ENCODE data around the gene PCLO.
A peak's percentile ranks its signal among the peaks of the same experiment; 100 is the strongest.

The PCLO gene

GRCh38 chr7:82865856-82866255 lies 296.8 kb downstream of the PCLO start:
- no peak for ATAC-seq (ENCODE audit: low read depth)
- H3K9me3 ChIP-seq (ENCODE audit: severe bottlenecking): no peaks in the 10 kb centered on the region

DNA sequence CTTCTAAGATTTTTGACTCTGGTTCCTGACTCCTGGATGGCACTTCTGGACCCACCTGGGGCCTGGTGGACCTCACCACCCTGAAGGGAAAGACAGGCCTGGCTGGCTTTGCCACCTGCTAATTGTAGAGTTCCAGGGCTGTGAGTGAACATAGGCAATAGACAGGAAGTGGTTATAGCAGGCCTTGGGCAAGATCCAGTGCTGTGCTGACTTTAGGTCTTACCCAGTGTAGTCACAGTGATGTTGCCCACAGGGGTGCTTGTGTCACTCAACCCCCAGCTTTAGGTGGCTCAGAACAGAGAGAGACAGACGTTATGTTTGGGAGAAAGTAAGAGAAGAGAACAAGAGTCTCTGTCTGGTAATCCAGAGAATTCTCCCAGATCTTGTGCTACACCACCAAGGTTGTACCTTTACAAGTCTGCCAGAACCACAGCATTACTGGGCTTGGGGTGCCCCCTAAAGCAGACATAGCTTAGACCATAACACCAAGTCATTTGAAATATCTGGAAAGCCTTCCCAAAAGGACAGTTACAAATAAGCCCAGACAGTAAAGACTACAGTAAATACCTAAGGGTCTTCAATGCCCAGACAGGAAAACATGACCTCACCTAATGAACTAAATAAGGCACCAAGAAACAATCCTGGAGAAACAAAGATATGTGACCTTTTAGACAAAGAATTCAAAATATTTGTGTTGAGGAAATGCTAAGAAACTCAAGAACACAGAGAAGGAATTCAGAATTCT lies 303.4 kb downstream of the PCLO start:
- DNase-seq (ENCODE audit: low spot score): no peak
- Histone ChIP-seq H3K27ac (ENCODE audit: poor library complexity, severe bottlenecking) (no peak overlapping the region), H3K36me3 (ENCODE audit: low read depth) (no peaks in the 10 kb centered on the region), H3K9me3 (ENCODE audit: severe bottlenecking) (no peaks in the 10 kb centered on the region), H3K27me3 (ENCODE audit: insufficient read depth, poor library complexity, severe bottlenecking) (no peaks in the 10 kb centered on the region), H3K4me3 (ENCODE audit: severe bottlenecking) (no peak overlapping the region), H3K4me1 (ENCODE audit: insufficient read depth, poor library complexity, severe bottlenecking) (no peaks in the 10 kb centered on the region)
- ATAC-seq (ENCODE audit: low read depth): peak; percentile 49; the same call in 1 of the 3 replicates
- TF ChIP-seq, protein P1, sequence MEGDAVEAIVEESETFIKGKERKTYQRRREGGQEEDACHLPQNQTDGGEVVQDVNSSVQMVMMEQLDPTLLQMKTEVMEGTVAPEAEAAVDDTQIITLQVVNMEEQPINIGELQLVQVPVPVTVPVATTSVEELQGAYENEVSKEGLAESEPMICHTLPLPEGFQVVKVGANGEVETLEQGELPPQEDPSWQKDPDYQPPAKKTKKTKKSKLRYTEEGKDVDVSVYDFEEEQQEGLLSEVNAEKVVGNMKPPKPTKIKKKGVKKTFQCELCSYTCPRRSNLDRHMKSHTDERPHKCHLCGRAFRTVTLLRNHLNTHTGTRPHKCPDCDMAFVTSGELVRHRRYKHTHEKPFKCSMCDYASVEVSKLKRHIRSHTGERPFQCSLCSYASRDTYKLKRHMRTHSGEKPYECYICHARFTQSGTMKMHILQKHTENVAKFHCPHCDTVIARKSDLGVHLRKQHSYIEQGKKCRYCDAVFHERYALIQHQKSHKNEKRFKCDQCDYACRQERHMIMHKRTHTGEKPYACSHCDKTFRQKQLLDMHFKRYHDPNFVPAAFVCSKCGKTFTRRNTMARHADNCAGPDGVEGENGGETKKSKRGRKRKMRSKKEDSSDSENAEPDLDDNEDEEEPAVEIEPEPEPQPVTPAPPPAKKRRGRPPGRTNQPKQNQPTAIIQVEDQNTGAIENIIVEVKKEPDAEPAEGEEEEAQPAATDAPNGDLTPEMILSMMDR (IDR thresholded peaks at IDR 0.05; ENCODE audit: poor library complexity, severe bottlenecking): no peak

More at GRCh38 chr7:82865856-82866255, 296.8 kb downstream of the PCLO start:
- no peak for DNase-seq (ENCODE audit: low spot score)
- Histone ChIP-seq H3K27ac (ENCODE audit: poor library complexity, severe bottlenecking) (no peak overlapping the region), H3K4me1 (ENCODE audit: insufficient read depth, poor library complexity, severe bottlenecking) (no peaks in the 10 kb centered on the region), H3K27me3 (ENCODE audit: insufficient read depth, poor library complexity, severe bottlenecking) (no peaks in the 10 kb centered on the region), H3K36me3 (ENCODE audit: low read depth) (no peaks in the 10 kb centered on the region), H3K4me3 (ENCODE audit: severe bottlenecking) (no peak overlapping the region)
- TF ChIP-seq, protein P1 (IDR thresholded peaks at IDR 0.05; ENCODE audit: poor library complexity, severe bottlenecking): no peak

DNA sequence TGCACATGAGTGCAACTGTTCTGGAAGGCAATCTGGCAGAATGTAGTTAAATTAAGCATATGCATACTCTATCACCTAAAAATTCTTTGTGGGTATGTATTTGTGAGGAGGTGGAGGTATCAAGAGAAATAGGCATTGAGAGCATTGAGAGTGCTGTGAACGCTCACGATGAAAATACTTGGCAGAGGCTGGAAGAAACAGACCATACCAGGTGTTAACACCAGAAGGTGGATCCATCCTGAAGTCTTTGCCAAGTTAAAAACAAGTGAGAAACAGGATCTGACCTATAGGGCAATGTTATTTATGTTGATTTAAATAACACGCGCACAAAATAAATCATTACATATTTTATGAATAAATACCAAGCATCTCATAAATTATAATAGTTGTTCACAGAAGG lies 311.6 kb downstream of the PCLO start:
- H3K9me3 ChIP-seq (ENCODE audit: severe bottlenecking): no peaks in the 10 kb centered on the region
- DNase-seq (ENCODE audit: low spot score) (no peak), ATAC-seq (ENCODE audit: low read depth) (no peak)
- H3K27me3 ChIP-seq (ENCODE audit: insufficient read depth, poor library complexity, severe bottlenecking): no peaks in the 10 kb centered on the region
- no peaks in the 10 kb centered on the region for H3K4me1 ChIP-seq (ENCODE audit: insufficient read depth, poor library complexity, severe bottlenecking)
- H3K36me3 ChIP-seq (ENCODE audit: low read depth): no peaks in the 10 kb centered on the region
- TF ChIP-seq, protein P1 (IDR thresholded peaks at IDR 0.05; ENCODE audit: poor library complexity, severe bottlenecking): no peak
- no peak overlapping the region for H3K4me3 ChIP-seq (ENCODE audit: severe bottlenecking)
- H3K27ac ChIP-seq (ENCODE audit: poor library complexity, severe bottlenecking): no peak overlapping the region

GRCh38 chr7:82841828-82842227 lies 320.9 kb downstream of the PCLO start:
- H3K36me3 ChIP-seq (ENCODE audit: low read depth): peaks cover 4% of the 10 kb centered on the region; the same call in 1 of the 2 replicates
- no peak overlapping the region for H3K4me3 ChIP-seq (ENCODE audit: severe bottlenecking)
- ATAC-seq (ENCODE audit: low read depth): peak; percentile 27; the same call in 1 of the 3 replicates
- H3K9me3 ChIP-seq (ENCODE audit: severe bottlenecking): peaks cover 1% of the 10 kb centered on the region
- no peak overlapping the region for H3K27ac ChIP-seq (ENCODE audit: poor library complexity, severe bottlenecking)
- TF ChIP-seq, protein P1 (IDR thresholded peaks at IDR 0.05; ENCODE audit: poor library complexity, severe bottlenecking): no peak
- H3K4me1 ChIP-seq (ENCODE audit: insufficient read depth, poor library complexity, severe bottlenecking): no peaks in the 10 kb centered on the region
- no peaks in the 10 kb centered on the region for H3K27me3 ChIP-seq (ENCODE audit: insufficient read depth, poor library complexity, severe bottlenecking)
- no peak for DNase-seq (ENCODE audit: low spot score)

DNA sequence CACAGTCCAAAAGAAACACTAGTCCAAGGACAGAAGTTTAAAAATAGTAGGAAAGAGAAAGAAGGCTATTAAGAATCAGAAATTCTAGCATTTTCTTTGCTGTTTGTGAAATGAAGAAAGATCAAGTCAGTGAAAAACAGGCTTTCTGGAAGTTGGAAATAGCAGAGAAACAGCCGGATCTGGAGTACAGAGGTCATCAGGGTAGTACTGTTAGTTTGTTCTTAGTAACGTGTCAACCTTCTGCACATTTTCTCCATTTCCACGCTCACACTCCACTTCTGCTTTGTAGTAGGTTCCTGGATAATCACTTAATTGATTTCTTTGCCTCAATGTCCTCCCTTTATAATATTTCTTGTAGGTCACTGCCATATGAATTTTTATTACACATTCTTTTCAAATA lies 322.6 kb downstream of the PCLO start:
- no peak for ATAC-seq (ENCODE audit: low read depth)
- H3K27ac ChIP-seq (ENCODE audit: poor library complexity, severe bottlenecking): no peak overlapping the region
- H3K4me3 ChIP-seq (ENCODE audit: severe bottlenecking): no peak overlapping the region
- TF ChIP-seq, protein P1 (IDR thresholded peaks at IDR 0.05; ENCODE audit: poor library complexity, severe bottlenecking): no peak
- no peaks in the 10 kb centered on the region for H3K27me3 ChIP-seq (ENCODE audit: insufficient read depth, poor library complexity, severe bottlenecking)
- peaks cover 1% of the 10 kb centered on the region for H3K9me3 ChIP-seq (ENCODE audit: severe bottlenecking)
- H3K36me3 ChIP-seq (ENCODE audit: low read depth): peaks cover 4% of the 10 kb centered on the region; the same call in 1 of the 2 replicates
- DNase-seq (ENCODE audit: low spot score): no peak
- no peaks in the 10 kb centered on the region for H3K4me1 ChIP-seq (ENCODE audit: insufficient read depth, poor library complexity, severe bottlenecking)

Measured in RWPE2 (cell line).